Mucosa of descending colon (tissue), 3 donors: ENCODE results near the gene IREB2. TPM values are rescaled to one million over a fixed set of nuclear protein-coding genes. Genes with fewer than 3 reads are reported as not detected.
A peak's percentile ranks its signal among the peaks of the same experiment; 100 is the strongest.

Source experiments
- ATAC-seq: fragments of 200-7000 bp; cut with Tn5 transposase; one replicate; pipeline ENCODE4 v1.9.1; 2020; ENCODE audit warnings: mild to moderate bottlenecking, moderate library complexity
- DNase-seq, 3 donors: peaks; one replicate each; pipeline ENCODE4 v3.0.0-alpha.2; 2020
- H3K36me3 ChIP-seq: fragments of 200-600 bp; one replicate; pipeline ENCODE4 v1.8.0; 2021; ENCODE audit warnings: low read depth, mild to moderate bottlenecking
- H3K4me1 ChIP-seq: fragments of 200-600 bp; one replicate; pipeline ENCODE4 v1.8.0; 2021; ENCODE audit warnings: low read depth, mild to moderate bottlenecking
- H3K4me3 ChIP-seq: fragments of 200-600 bp; one replicate; pipeline ENCODE4 v1.8.0; 2021; ENCODE audit warnings: mild to moderate bottlenecking
- H3K9me3 ChIP-seq: fragments of 200-600 bp; one replicate; pipeline ENCODE4 v1.8.0; 2021; ENCODE audit warnings: mild to moderate bottlenecking
- intact Hi-C, 2 donors: fragments of 100-400 bp; cut with DNase I in 1 of 2; cut with micrococcal nuclease in 1 of 2; formaldehyde crosslinking; loops; one replicate each; pipeline versions ENCODE4 v1.11.0 to v1.11.1; 2022; cut with DNase I, micrococcal nuclease
- total RNA-seq, 3 donors: library from RNA; stranded (reverse); fragmentation: NEBNext Ultra II Directional in 2 of 3; extraction: Animal tissue kit (Norgen Biotek cat#: 25700) in 2 of 3; gene quantifications; one replicate each; pipeline versions ENCODE4 v1.2.1 to v1.2.4, GENCODE V29; 2021 to 2023
- TF ChIP-seq, protein P1 (sequence below): fragments of 200-600 bp; IDR thresholded peaks from one replicate; pipeline ENCODE4 v1.8.0; 2022; ENCODE audit warnings: antibody characterized with exemption, mild to moderate bottlenecking
- donor health status: DM: no; HTN: no; CAD: no; lungs with moderate emphysema.
- donor health status: DM: no; HTN: no; CAD: no.
- donor health status: DM: no; HTN: yes; CAD: no.

The IREB2 gene
- total RNA-seq, 3 donors from 2014 or later: 51.7 to 62.7 (median 62.0) TPM

GRCh38 chr15:78407608-78408354, 30.2 kb upstream of the IREB2 start:
- H3K9me3 ChIP-seq: no peaks in the 10 kb centered on the region
- H3K4me1 ChIP-seq: peaks cover 28% of the 10 kb centered on the region
- H3K36me3 ChIP-seq: no peaks in the 10 kb centered on the region
- ATAC-seq (peak; percentile 62), DNase-seq (no peak)
- TF ChIP-seq, protein P1, sequence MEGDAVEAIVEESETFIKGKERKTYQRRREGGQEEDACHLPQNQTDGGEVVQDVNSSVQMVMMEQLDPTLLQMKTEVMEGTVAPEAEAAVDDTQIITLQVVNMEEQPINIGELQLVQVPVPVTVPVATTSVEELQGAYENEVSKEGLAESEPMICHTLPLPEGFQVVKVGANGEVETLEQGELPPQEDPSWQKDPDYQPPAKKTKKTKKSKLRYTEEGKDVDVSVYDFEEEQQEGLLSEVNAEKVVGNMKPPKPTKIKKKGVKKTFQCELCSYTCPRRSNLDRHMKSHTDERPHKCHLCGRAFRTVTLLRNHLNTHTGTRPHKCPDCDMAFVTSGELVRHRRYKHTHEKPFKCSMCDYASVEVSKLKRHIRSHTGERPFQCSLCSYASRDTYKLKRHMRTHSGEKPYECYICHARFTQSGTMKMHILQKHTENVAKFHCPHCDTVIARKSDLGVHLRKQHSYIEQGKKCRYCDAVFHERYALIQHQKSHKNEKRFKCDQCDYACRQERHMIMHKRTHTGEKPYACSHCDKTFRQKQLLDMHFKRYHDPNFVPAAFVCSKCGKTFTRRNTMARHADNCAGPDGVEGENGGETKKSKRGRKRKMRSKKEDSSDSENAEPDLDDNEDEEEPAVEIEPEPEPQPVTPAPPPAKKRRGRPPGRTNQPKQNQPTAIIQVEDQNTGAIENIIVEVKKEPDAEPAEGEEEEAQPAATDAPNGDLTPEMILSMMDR: no peak
- no peak overlapping the region for H3K4me3 ChIP-seq
- intact Hi-C loops: no loop called here

- no peak for ATAC-seq
- intact Hi-C loops: no loop called here
- Histone ChIP-seq H3K9me3 (no peaks in the 10 kb centered on the region), H3K4me3 (no peak overlapping the region), H3K4me1 (peaks cover 28% of the 10 kb centered on the region), H3K36me3 (no peaks in the 10 kb centered on the region)
- no peak for DNase-seq
- TF ChIP-seq, protein P1: no peak
These were observed 29.7 kb upstream of the IREB2 start for GRCh38 chr15:78408355-78408640.

DNA sequence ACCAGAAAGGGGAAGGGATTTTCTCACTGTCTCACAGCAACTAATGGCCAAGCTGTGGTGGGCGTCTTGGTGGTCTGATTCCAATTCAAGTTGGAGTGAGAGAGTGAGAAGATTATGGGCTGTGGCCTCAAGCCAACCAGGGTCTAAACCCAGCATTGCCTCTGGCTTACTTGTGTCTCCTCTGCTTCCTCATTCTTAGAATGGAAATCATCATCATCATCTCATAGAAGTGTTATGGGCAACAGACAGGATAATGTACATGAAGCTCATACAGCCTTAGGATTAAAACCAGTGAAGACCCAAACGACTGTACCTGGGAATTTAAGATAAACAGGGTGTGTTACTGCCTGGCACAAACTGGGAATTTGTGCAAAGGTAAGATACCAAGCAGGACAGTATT, 29.1 kb upstream of the IREB2 start:
- intact Hi-C loops: no loop called here
- TF ChIP-seq, protein P1: no peak
- no peaks in the 10 kb centered on the region for H3K36me3 ChIP-seq
- ATAC-seq: no peak
- no peak for DNase-seq
- H3K4me3 ChIP-seq: no peak overlapping the region
- peaks cover 28% of the 10 kb centered on the region for H3K4me1 ChIP-seq
- H3K9me3 ChIP-seq: no peaks in the 10 kb centered on the region

DNA sequence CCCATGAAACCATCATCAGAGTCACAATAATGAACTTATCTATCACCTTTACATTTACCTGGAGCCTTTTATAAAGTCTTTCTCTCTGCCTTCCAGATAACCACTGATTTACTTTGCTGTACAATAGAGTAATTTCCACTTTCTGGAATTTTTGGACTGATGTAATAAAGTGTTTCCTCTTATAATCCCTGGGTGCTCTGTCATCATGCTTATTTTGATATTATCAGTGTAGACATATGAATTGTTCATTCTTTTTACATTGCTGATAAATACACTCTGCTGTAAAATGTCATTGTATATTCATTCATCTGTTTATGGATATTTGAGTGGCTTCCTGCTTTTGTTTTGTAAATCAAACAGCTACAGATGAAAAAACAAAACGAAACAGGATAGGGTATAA, 27.0 kb upstream of the IREB2 start:
- peaks cover 34% of the 10 kb centered on the region for H3K4me1 ChIP-seq
- no peak for ATAC-seq
- no peaks in the 10 kb centered on the region for H3K36me3 ChIP-seq
- intact Hi-C loops: no loop called here
- TF ChIP-seq, protein P1: no peak
- no peaks in the 10 kb centered on the region for H3K9me3 ChIP-seq
- H3K4me3 ChIP-seq: no peak overlapping the region
- DNase-seq: no peak

GRCh38 chr15:78414621-78415250, 23.3 kb upstream of the IREB2 start:
- intact Hi-C loops: no loop called here
- TF ChIP-seq, protein P1: no peak
- no peak overlapping the region for H3K4me3 ChIP-seq
- DNase-seq (peak in 2 of 3 donors; percentile 52 to 57), ATAC-seq (peak; percentile 74)
- peaks cover 28% of the 10 kb centered on the region for H3K4me1 ChIP-seq
- no peaks in the 10 kb centered on the region for H3K9me3 ChIP-seq
- no peaks in the 10 kb centered on the region for H3K36me3 ChIP-seq
